Measurements from ENCODE around the gene TMEM250. TPM values are rescaled to one million over a fixed set of nuclear protein-coding genes. Genes with fewer than 3 reads are reported as not detected.

TMEM250 gene
- total RNA-seq, 4 donors from 2014 or later, result 23.5 to 35.3 (median 25.6) TPM

DNA sequence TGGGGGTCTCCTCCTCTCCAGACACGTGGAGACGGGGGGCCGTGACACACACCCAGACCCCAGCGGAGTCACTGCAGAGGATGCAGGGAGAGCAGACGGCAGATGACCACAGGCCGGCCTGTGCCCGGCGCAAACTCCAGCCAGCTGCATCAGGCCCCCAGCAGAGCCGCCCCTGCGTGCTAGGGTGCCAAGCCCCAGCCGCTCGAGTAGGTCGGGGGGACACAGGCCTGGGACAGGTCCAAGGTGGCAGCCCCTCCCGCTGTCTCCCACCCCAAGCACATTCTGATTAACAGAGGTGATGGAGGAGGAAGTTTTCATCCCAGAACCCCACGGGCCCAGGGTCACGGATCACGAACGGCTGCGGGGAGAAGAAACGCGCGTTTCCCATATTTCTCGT lies 38.0 kb downstream of the TMEM250 start:
- intact Hi-C loops (cut with DNase I), result no loop called here
- no peak overlapping the region for H3K27ac ChIP-seq
- no peak overlapping the region for H3K4me3 ChIP-seq (replicated peaks in 1 of 3)
- no peaks in the 10 kb centered on the region for H3K9me3 ChIP-seq
- no peaks in the 10 kb centered on the region for H3K36me3 ChIP-seq
- no peaks in the 10 kb centered on the region for H3K27me3 ChIP-seq
- no peak for DNase-seq
- H3K4me1 ChIP-seq, result peaks cover 27 to 44% of the 10 kb centered on the region in 2 donors
- TF ChIP-seq POLR2A (IDR thresholded peaks at IDR 0.05), result no peak
- 87 to 89% methylated on average over 9 to 20 of the region's 23 CpGs for WGBS, 2 donors

DNA sequence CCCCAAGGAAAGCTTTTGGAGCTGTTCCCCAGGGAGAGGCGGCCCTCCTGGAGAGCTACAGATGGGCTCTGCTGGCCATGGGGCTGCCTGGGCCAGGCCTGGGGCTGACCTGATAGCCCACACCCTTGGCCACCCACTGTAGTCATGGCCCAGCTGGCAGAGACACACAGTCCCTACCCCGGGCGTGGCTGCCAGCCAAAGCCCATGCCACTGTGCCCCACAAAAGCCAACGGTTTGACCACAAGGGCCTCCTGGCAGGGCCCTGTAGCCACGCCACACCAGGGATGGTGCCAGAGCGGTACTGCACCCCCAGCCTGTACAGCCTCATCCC lies 38.8 kb downstream of the TMEM250 start:
- TF ChIP-seq, protein P1, sequence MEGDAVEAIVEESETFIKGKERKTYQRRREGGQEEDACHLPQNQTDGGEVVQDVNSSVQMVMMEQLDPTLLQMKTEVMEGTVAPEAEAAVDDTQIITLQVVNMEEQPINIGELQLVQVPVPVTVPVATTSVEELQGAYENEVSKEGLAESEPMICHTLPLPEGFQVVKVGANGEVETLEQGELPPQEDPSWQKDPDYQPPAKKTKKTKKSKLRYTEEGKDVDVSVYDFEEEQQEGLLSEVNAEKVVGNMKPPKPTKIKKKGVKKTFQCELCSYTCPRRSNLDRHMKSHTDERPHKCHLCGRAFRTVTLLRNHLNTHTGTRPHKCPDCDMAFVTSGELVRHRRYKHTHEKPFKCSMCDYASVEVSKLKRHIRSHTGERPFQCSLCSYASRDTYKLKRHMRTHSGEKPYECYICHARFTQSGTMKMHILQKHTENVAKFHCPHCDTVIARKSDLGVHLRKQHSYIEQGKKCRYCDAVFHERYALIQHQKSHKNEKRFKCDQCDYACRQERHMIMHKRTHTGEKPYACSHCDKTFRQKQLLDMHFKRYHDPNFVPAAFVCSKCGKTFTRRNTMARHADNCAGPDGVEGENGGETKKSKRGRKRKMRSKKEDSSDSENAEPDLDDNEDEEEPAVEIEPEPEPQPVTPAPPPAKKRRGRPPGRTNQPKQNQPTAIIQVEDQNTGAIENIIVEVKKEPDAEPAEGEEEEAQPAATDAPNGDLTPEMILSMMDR (IDR thresholded peaks at IDR 0.05), result no peak
- TF ChIP-seq POLR2A (IDR thresholded peaks at IDR 0.05), result no peak
- WGBS, 2 donors, result 100% methylated on average over 2 of the region's 6 CpGs; no CpG with 5 or more reads in 1 of the 2 donors
- Histone ChIP-seq H3K4me3 (replicated peaks in 1 of 3) (no peak overlapping the region), H3K36me3 (peaks cover 0 to 3% of the 10 kb centered on the region in 2 donors), H3K27ac (peak overlapping the region in 1 of 3 donors; percentile 29), H3K27me3 (no peaks in the 10 kb centered on the region), H3K9me3 (no peaks in the 10 kb centered on the region), H3K4me1 (peaks cover 21 to 37% of the 10 kb centered on the region in 2 donors)
- peak in 1 of 2 donors; percentile 24 for DNase-seq
- intact Hi-C loops (cut with DNase I), result no loop called here

DNA sequence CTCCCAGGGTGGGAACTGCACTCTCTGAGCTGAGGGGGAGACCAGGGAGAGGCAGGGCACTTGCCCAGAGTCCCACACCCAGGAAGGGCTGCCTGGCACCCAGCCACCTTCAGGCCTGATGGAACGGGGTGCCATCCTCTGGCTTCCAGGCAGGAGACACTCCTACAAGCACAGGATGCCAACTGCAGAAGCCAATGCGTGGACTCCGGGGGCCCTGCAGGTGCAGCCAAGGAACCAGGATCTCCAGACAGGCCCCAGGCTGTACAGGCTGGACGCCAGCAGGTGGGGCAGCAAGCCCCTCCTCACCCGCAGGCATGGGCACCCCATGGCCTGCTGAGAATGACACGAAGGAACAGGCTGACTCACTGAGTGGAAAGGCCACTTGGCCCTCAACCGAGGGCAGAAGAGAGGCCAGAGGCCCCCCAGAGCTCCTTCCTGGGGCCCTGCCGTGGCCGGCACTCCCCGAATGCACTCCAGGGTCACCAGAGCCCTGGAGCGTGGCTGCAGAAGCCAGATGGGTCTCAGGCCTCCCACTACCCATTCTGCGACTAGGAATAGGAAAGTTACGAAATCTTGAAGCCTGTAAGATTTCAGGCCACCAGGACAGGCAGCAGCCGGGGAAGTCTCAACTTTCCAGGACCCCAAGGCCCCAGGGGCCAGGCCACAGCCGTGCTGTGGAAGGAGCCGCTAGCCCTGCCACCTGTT lies 39.3 kb downstream of the TMEM250 start:
- H3K4me3 ChIP-seq (replicated peaks in 1 of 3), result no peak overlapping the region
- peak; percentile 53 to 65 for DNase-seq
- peak overlapping the region in 1 of 3 donors; percentile 29 for H3K27ac ChIP-seq
- peaks cover 0 to 3% of the 10 kb centered on the region in 2 donors for H3K36me3 ChIP-seq
- WGBS, 2 donors, result 32 to 64% methylated on average over 5 to 6 of the region's 16 CpGs
- intact Hi-C loops (cut with DNase I), result no loop called here
- TF ChIP-seq POLR2A (IDR thresholded peaks at IDR 0.05), result no peak
- TF ChIP-seq, protein P1 (IDR thresholded peaks at IDR 0.05), result no peak
- H3K27me3 ChIP-seq, result no peaks in the 10 kb centered on the region
- H3K9me3 ChIP-seq, result no peaks in the 10 kb centered on the region
- peaks cover 21 to 37% of the 10 kb centered on the region in 2 donors for H3K4me1 ChIP-seq

DNA sequence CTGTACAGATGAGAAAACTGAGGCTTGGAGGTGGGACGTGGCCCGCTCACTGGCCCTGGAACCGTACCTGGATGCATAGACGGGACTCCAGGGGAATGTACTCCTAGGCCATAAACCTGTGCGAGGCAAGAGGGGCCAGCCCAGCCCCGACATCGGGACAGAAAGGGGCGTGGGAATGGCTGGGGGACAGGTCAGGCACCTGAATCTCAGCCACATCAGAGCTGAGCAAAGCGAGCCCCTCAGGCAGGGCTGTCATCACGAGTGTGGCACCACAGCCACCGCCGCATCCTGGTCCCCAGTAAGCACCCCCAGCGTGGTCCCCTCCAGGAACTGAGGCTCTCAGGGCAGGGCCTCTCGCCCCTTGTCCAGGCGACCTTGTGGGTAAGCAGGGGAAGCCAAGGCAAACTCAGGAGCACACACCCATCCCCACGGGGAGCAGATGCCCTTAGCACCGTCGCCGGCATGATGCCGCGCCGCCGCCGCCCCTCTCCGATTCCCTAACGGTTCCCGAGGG lies 40.1 kb downstream of the TMEM250 start:
- intact Hi-C loops (cut with DNase I), result no loop called here
- peaks cover 0 to 3% of the 10 kb centered on the region in 2 donors for H3K36me3 ChIP-seq
- no peak overlapping the region for H3K4me3 ChIP-seq (replicated peaks in 1 of 3)
- no peak overlapping the region for H3K27ac ChIP-seq
- H3K9me3 ChIP-seq, result no peaks in the 10 kb centered on the region
- WGBS, 2 donors, result 82 to 84% methylated on average over 25 to 27 of the region's 27 CpGs
- TF ChIP-seq, protein P1 (IDR thresholded peaks at IDR 0.05), result no peak
- TF ChIP-seq POLR2A (IDR thresholded peaks at IDR 0.05), result no peak
- DNase-seq, result no peak
- no peaks in the 10 kb centered on the region for H3K27me3 ChIP-seq
- peaks cover 21 to 37% of the 10 kb centered on the region in 2 donors for H3K4me1 ChIP-seq

DNA sequence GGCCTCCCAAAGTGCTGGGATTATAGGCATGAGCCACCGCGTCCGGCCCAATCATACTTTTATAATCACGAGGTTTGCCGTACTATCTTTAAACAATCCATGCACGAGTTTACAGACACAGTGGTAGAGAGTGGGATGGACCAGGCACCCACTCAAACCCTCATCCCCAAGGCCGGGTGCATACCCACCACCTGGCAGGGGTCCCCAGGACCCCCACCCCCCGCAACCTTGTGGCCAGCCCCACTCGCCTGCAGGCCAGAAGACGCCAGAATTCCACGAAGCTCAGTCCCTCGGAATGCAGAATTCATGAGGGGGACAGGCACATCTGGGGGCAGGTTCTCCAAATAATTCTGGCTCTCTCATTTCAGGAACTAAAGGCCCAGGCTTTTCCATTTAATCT lies 40.7 kb downstream of the TMEM250 start:
- peaks cover 0 to 3% of the 10 kb centered on the region in 2 donors for H3K36me3 ChIP-seq
- 95 to 96% methylated on average over 12 of the region's 12 CpGs for WGBS, 2 donors
- no peak overlapping the region for H3K4me3 ChIP-seq (replicated peaks in 1 of 3)
- H3K4me1 ChIP-seq, result peaks cover 21 to 37% of the 10 kb centered on the region in 2 donors
- no peaks in the 10 kb centered on the region for H3K27me3 ChIP-seq
- TF ChIP-seq, protein P1 (IDR thresholded peaks at IDR 0.05), result no peak
- no peak for TF ChIP-seq POLR2A (IDR thresholded peaks at IDR 0.05)
- H3K27ac ChIP-seq, result no peak overlapping the region
- no peak for DNase-seq
- intact Hi-C loops (cut with DNase I), result no loop called here
- H3K9me3 ChIP-seq, result no peaks in the 10 kb centered on the region
